Loucy (cell line): ENCODE measurements around the gene PTGDS.

Experiments
- H2AFZ ChIP-seq: fragments of 200-600 bp; sonication (generic); 2 replicates; pipeline ENCODE4 v1.6.0; 2016; ENCODE audit warnings: antibody characterized with exemption, mild to moderate bottlenecking, low read length, moderate library complexity
- H3F3A ChIP-seq: fragments of 200-600 bp; 2 replicates; pipeline ENCODE4 v1.6.0; 2016; ENCODE audit warnings: antibody characterized with exemption, low read depth, mild to moderate bottlenecking
- H3K27me3 ChIP-seq: fragments of 200-600 bp; sonication (generic); 2 replicates; pipeline ENCODE4 v1.6.1; 2014; ENCODE audit warnings: low read length, mild to moderate bottlenecking; ENCODE audit not compliant: insufficient read depth, poor library complexity, severe bottlenecking
- H3K36me3 ChIP-seq: fragments of 200-600 bp; sonication (generic); 2 replicates; pipeline ENCODE4 v1.6.1; 2016; ENCODE audit warnings: low read length; ENCODE audit not compliant: insufficient read depth
- H3K4me1 ChIP-seq: fragments of 200-600 bp; sonication (generic); 2 replicates; pipeline ENCODE4 v1.5.1; 2014; ENCODE audit warnings: low read length, mild to moderate bottlenecking; ENCODE audit not compliant: insufficient read depth, poor library complexity, severe bottlenecking
- H3K4me2 ChIP-seq: fragments of 200-600 bp; sonication (generic); 2 replicates; pipeline ENCODE4 v1.6.0; 2014; ENCODE audit warnings: antibody characterized with exemption, low read length, low read depth, mild to moderate bottlenecking; ENCODE audit not compliant: poor library complexity, severe bottlenecking
- H3K4me3 ChIP-seq: fragments of 200-600 bp; sonication (generic); 2 replicates; pipeline ENCODE4 v1.5.1; 2014; ENCODE audit warnings: low read length, mild to moderate bottlenecking, mixed read lengths; ENCODE audit not compliant: poor library complexity, severe bottlenecking
- H3K79me2 ChIP-seq: fragments of 200-600 bp; sonication (generic); 2 replicates; pipeline ENCODE4 v1.6.1; 2014; ENCODE audit warnings: low read length; ENCODE audit not compliant: insufficient read depth
- H3K9ac ChIP-seq: fragments of 200-600 bp; sonication (generic); 2 replicates; pipeline ENCODE4 v1.6.0; 2014; ENCODE audit warnings: mild to moderate bottlenecking, low read depth, low read length, moderate library complexity; ENCODE audit not compliant: poor library complexity, severe bottlenecking
- H3K9me2 ChIP-seq: fragments of 200-600 bp; sonication (generic); replicated peaks from 2 replicates; pipeline ENCODE4 v1.6.1; 2016; ENCODE audit warnings: low read depth, low read length, mixed read lengths
- H3K9me3 ChIP-seq: fragments of 200-600 bp; sonication (generic); 2 replicates; pipeline ENCODE4 v1.6.1; 2014; ENCODE audit warnings: mild to moderate bottlenecking, antibody characterized with exemption, low read length, low read depth; ENCODE audit not compliant: insufficient read depth
- H4K20me1 ChIP-seq: fragments of 200-600 bp; sonication (generic); 2 replicates; pipeline ENCODE4 v1.6.0; 2014; ENCODE audit warnings: antibody characterized with exemption, low read length, mild to moderate bottlenecking; ENCODE audit not compliant: insufficient read depth, poor library complexity, severe bottlenecking
- CTCF ChIP-seq: fragments of 200-600 bp; sonication (generic); conservative IDR thresholded peaks from 2 replicates; pipeline ENCODE4 v1.5.1; 2014; ENCODE audit warnings: mild to moderate bottlenecking, antibody characterized with exemption, low read length
- EZH2phosphoT487 ChIP-seq: fragments of 200-600 bp; IDR thresholded peaks from 2 replicates; pipeline ENCODE4 v1.6.1; 2018; ENCODE audit warnings: antibody characterized with exemption, mild to moderate bottlenecking, moderate library complexity, borderline replicate concordance

The PTGDS gene

GRCh38 chr9:136981588-136982231 lies 4.4 kb downstream of the PTGDS start:
- Histone ChIP-seq H4K20me1 (no peaks in the 10 kb centered on the region), H3F3A (no peaks in the 10 kb centered on the region), H3K79me2 (no peaks in the 10 kb centered on the region), H3K27me3 (no peaks in the 10 kb centered on the region), H3K9me2 (no peaks in the 10 kb centered on the region), H3K9me3 (no peaks in the 10 kb centered on the region), H3K4me2 (no peak overlapping the region), H3K4me3 (no peak overlapping the region), H3K9ac (no peak overlapping the region), H2AFZ (no peak overlapping the region), H3K36me3 (no peaks in the 10 kb centered on the region), H3K4me1 (no peaks in the 10 kb centered on the region)
- no peak for TF ChIP-seq EZH2phosphoT487
- no peak for TF ChIP-seq CTCF

- TF ChIP-seq EZH2phosphoT487 = no peak
- no peak for TF ChIP-seq CTCF
- no peaks in the 10 kb centered on the region for H3K79me2 ChIP-seq
- no peak within 1 kb of the TSS for H2AFZ ChIP-seq
- H3K27me3 ChIP-seq = no peaks in the 10 kb centered on the region
- no peaks in the 10 kb centered on the region for H3K9me2 ChIP-seq
- H3K36me3 ChIP-seq = no peaks in the 10 kb centered on the region
- H3K9ac ChIP-seq = no peak within 1 kb of the TSS
- H3K4me2 ChIP-seq = no peak within 1 kb of the TSS
- no peaks in the 10 kb centered on the region for H3F3A ChIP-seq
- no peaks in the 10 kb centered on the region for H3K9me3 ChIP-seq
- no peaks in the 10 kb centered on the region for H4K20me1 ChIP-seq
- H3K4me1 ChIP-seq = no peaks in the 10 kb centered on the region
- H3K4me3 ChIP-seq = no peak within 1 kb of the TSS
Measured at GRCh38 chr9:136982232-136983051, 5.1 kb downstream of the PTGDS start, which contains the start of gene LCNL1. Gene LCNL1 (plus strand): TSS chr9:136982993. CDS start chr9:136983587, 594 bp downstream.

- no peaks in the 10 kb centered on the region for H3K79me2 ChIP-seq
- H3K9me3 ChIP-seq = no peaks in the 10 kb centered on the region
- no peak overlapping the region for H3K4me2 ChIP-seq
- H3K4me1 ChIP-seq = no peaks in the 10 kb centered on the region
- H3K4me3 ChIP-seq = no peak overlapping the region
- H2AFZ ChIP-seq = no peak overlapping the region
- H3K27me3 ChIP-seq = no peaks in the 10 kb centered on the region
- no peaks in the 10 kb centered on the region for H3K9me2 ChIP-seq
- H3K9ac ChIP-seq = no peak overlapping the region
- H3K36me3 ChIP-seq = no peaks in the 10 kb centered on the region
- H4K20me1 ChIP-seq = no peaks in the 10 kb centered on the region
- TF ChIP-seq CTCF = no peak
- TF ChIP-seq EZH2phosphoT487 = no peak
- no peaks in the 10 kb centered on the region for H3F3A ChIP-seq
Measured at GRCh38 chr9:136983167-136983566, 5.9 kb downstream of the PTGDS start.
